COLO668 (cell line): ENCODE results near the gene ADGRE3.

Experiments
- DNase-seq: peaks from one replicate; lab custom pipeline; 2025; ENCODE audit not compliant: unreplicated experiment; lab: John Stamatoyannopoulos, UW

Gene ADGRE3

GRCh38 chr19:14674764-14675163 is at the start of gene ADGRE3:
ADGRE3 (minus strand) TSS chr19:14674844; CDS start chr19:14674770, 74 bp downstream.
- DNase-seq: no peak

GRCh38 chr19:14722127-14722526 is 47.5 kb upstream of the ADGRE3 start:
- no peak for DNase-seq

GRCh38 chr19:14719162-14719561 is 44.5 kb upstream of the ADGRE3 start:
- DNase-seq: no peak

GRCh38 chr19:14718522-14719116 is 44.0 kb upstream of the ADGRE3 start:
- no peak for DNase-seq

- DNase-seq: no peak
Observed at GRCh38 chr19:14715841-14716240, 41.2 kb upstream of the ADGRE3 start.

GRCh38 chr19:14704450-14704849 is 29.8 kb upstream of the ADGRE3 start:
- no peak for DNase-seq

- DNase-seq: no peak
Observed at GRCh38 chr19:14703833-14704232, 29.2 kb upstream of the ADGRE3 start.

GRCh38 chr19:14700711-14701375 is 26.2 kb upstream of the ADGRE3 start:
- no peak for DNase-seq

- no peak for DNase-seq
Observed at GRCh38 chr19:14699641-14700040, 25.0 kb upstream of the ADGRE3 start.

GRCh38 chr19:14695471-14695870 is 20.8 kb upstream of the ADGRE3 start:
- no peak for DNase-seq

GRCh38 chr19:14694641-14695266 is 20.1 kb upstream of the ADGRE3 start:
- no peak for DNase-seq

GRCh38 chr19:14689598-14690503 is 15.2 kb upstream of the ADGRE3 start, which contains the start of gene ZNF333:
ZNF333 (plus strand) TSS chr19:14690048; CDS start chr19:14693492, 3,444 bp downstream.
- DNase-seq: peak; percentile 91

GRCh38 chr19:14686411-14686810 is 11.8 kb upstream of the ADGRE3 start:
- DNase-seq: peak; percentile 9

- DNase-seq: no peak
Observed at GRCh38 chr19:14683439-14683838, 8.8 kb upstream of the ADGRE3 start.

GRCh38 chr19:14682084-14682483 is 7.4 kb upstream of the ADGRE3 start:
- DNase-seq: no peak

- DNase-seq: no peak
Observed at GRCh38 chr19:14678199-14678598, 3.6 kb upstream of the ADGRE3 start.

GRCh38 chr19:14677464-14677863 is 2.8 kb upstream of the ADGRE3 start:
- no peak for DNase-seq

- DNase-seq: no peak
Observed at GRCh38 chr19:14676762-14677161, 2.1 kb upstream of the ADGRE3 start.

- no peak for DNase-seq
Observed at GRCh38 chr19:14673088-14673487, 1.6 kb downstream of the ADGRE3 start.

- no peak for DNase-seq
Observed at GRCh38 chr19:14672188-14672872, 2.3 kb downstream of the ADGRE3 start.

- no peak for DNase-seq
Observed at GRCh38 chr19:14670408-14670807, 4.2 kb downstream of the ADGRE3 start.
